ENCODE data around the gene SUGCT.

GRCh38 chr7:40331915-40332314 is 197.1 kb downstream of the SUGCT start:
- TF ChIP-seq, protein P1, sequence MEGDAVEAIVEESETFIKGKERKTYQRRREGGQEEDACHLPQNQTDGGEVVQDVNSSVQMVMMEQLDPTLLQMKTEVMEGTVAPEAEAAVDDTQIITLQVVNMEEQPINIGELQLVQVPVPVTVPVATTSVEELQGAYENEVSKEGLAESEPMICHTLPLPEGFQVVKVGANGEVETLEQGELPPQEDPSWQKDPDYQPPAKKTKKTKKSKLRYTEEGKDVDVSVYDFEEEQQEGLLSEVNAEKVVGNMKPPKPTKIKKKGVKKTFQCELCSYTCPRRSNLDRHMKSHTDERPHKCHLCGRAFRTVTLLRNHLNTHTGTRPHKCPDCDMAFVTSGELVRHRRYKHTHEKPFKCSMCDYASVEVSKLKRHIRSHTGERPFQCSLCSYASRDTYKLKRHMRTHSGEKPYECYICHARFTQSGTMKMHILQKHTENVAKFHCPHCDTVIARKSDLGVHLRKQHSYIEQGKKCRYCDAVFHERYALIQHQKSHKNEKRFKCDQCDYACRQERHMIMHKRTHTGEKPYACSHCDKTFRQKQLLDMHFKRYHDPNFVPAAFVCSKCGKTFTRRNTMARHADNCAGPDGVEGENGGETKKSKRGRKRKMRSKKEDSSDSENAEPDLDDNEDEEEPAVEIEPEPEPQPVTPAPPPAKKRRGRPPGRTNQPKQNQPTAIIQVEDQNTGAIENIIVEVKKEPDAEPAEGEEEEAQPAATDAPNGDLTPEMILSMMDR (IDR thresholded peaks at IDR 0.05; ENCODE audit: borderline replicate concordance, extremely low read depth, low read length, poor library complexity, severe bottlenecking) = no peak
- no peak for TF ChIP-seq EZH2 (IDR thresholded peaks at IDR 0.05; ENCODE audit: borderline replicate concordance, low read depth, low read length, severe bottlenecking)

All from DND-41 (cell line).